SKM-1 treated with dmso at 0.1 percent for 144 hours (cell line): ENCODE data around the gene ZFPM1.
"Not testable (repeated sequence)": the region's sequence is repeated elsewhere in the genome, so short reads cannot be mapped to it uniquely, and the experiment has no call there.

Experiments used
- DNase-seq: peaks from one replicate; lab custom pipeline; 2025; ENCODE audit not compliant: unreplicated experiment; lab: John Stamatoyannopoulos, UW

Gene ZFPM1

DNA sequence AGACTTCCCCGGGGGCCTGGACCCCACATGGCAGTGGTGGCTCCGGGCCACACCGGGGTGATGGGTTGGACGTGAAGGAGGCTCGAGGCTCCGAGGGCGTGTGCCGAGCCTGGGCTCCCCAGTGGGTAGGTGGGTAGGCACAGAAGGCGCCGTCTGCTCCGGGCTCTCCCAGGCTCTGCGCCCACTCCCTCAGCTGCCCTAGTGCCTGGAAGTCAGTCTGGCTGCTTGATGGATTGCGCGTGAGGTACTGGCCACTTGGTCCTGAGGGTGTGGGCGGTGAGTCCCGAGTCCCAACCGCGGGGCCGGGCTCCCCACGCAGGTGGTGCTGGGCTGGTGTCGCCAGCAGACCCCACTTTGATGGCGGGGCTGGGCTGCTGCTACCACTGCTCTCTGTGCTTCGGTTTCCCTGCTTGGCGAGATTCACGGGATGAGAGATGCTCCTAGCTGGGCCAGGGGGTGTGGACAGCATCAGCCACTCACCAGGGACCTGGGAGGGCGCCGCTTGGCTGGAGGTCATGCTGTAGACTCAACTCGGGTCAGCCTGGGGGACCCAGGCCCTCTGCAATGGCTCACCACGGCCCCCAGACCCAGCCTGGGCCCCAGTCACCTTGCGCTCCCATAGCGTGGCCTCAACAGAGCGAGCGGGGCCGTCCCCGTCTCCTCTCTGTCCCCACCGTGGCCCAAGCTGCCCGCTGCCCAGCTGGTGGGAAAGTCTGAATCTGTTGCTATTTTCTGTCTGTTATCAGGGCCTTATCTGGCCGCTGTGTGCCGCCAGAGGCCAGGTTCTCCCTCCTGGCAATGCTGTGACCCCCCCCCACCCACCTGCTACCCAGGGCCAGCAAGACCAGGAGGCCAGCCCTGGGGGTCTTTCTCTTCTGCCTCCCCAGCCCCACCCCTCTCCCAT, 26.1 kb downstream of the ZFPM1 start:
- DNase-seq: no peak

DNA sequence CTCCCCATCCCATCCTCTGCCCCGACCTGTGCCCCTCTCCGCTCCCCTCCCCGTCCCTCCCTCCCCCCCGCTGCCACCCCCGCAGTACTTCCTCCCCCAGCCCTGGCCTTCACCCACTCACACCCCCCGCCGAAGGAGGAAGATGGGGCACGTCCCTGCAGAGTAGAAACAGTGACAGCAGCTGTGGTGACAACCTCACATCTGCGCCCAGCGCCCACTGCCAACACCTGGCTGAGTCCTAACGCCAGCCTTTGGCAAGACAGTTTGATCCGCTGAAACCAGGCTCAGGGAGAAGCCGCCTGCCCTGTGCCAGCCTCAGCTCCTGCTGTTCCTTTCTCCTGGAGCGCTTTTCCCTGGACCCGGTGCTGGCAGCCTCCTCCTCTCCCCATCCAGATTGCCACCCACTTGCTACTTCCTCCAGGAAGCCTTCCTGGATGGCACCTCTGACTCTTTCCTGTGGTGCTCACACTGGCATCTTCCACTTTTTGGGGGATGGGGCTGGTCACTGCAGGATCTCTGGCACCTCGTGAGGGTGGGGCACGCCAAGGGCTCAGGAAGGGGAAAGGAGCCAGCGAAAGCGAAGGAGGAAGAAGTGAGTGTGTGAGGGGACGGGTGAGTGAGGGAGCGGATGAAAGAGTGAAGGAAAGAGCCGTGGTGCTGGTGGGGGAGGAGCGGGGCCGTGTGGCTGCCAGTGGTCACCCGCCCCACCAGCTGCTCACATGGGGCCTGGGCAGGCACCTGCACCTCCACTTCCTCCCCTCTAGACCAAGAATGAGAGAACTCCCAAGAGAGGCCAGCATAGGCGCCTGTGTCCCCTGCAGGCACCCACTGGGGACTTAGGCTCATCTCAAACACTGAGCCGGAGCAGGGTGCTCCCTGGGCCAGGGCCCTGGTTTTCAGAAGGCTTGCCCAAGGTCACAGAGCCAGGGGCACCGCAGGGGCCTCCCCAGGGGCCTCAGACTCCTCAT, 27.0 kb downstream of the ZFPM1 start:
- no peak for DNase-seq

GRCh38 chr16:88480829-88481228, 27.7 kb downstream of the ZFPM1 start:
- no peak for DNase-seq

DNA sequence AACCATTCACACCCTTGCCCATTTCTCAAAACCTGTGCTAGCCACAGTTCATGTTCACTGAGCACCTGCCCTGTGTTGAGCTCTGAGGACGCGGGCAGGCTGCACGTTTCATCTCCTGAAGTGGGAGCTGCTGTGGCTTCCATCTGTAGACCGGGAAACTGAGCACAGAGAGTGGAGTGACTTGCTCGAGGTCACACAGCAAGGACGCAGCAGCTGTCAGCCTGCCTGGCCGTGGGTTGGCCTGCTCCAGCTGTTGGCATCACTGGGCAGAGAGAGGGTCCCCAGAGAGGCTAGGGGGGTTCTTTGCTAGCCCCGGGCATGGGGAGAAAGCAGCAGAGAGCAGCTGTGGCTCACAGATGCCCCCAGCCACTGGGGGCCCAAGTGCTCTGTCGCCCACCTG, 28.8 kb downstream of the ZFPM1 start:
- DNase-seq: no peak

DNA sequence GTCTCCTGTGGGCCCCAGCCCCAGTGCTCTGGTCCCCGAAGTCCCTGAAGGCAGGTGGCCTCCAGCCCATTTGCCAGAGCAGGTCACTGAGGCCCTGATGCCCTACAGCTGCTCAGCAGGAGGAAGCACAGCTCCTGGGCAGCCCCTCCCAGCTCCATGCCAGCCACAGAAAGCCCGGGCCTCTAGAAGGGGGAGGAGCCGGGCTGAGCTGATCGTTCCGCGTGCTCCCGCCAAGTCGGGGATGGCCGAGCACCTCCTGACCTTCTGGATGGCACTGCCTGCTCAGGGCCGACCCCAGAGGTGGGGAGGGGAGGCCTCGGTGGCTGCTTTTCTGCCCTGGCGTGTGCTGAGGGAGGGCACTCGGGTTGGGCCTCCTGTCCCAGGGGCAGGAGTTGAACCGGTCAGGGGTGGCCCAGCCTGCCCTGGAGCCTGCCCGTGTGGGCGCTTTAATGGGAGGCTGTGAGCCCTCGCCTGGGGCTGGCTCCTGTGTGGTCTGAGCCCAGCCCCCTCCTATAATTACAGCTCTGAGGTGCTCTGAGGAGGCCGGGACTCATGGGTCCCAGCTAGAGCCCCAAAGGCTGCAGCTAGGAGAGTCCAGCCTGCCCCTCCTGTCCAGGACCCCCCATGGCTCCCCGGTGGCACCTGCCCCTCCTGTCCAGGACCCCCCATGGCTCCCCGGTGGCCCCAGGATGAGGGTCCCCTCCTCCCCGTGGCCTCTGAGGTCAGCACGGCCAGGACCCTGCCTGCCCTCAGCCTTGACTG, 29.7 kb downstream of the ZFPM1 start:
- no peak for DNase-seq

DNA sequence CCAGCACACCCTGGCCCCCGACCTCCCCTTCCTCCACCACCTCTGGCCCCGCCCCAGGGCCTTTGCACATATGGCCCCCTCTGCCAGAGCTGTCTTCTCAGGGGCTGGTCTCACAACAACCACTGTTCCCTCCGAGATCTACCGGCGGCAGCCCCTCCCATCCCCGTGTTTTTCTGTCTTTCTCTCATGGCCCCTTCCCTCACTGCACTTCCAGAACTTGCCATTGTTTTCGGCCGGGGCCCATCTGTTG, 30.2 kb downstream of the ZFPM1 start:
- DNase-seq: no peak

DNA sequence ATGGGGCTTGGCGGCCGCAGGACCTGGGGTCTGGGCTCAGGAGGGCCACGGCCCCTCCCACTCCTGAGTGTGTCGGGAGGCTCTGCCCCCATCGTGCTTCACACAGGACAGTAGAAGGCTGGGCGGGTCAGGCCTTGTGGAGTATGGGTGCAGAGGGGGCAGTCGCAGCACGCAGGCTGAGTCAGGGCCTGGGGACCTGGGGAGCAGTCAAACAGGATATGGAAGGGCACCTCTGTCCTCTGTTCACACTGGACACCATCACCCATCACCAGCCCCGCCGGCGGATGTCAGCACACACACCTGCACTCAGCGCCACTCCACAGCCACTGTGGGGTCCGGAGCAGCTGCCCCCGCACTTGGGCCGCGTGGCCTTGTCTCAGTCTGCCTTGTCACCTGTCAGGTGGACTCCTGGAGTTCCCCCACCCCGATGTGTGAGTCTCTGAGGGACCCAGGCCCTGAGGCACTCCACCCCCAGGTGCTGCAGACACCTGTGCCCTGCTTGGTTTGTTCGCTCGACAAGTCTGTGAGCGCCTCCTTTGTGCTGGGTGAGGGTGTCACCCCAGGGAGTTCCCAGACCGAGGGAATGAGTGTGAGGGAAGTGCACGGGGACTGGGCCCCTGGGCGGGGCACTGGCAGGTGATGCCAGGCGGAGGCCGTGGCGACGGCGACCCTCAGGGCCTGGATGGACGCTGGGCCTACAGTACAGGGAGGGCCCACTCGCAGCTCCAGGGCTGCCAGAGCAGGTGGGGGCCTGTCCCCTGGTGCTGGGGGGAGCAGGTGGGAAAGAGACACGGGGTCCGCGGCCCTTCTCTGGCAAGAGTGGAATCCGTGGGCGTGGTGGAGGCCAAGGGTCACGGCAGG, 31.7 kb downstream of the ZFPM1 start:
- no peak for DNase-seq

GRCh38 chr16:88485366-88485741, 32.3 kb downstream of the ZFPM1 start:
- not testable (repeated sequence) for DNase-seq

GRCh38 chr16:88486398-88487123, 33.5 kb downstream of the ZFPM1 start:
- no peak for DNase-seq

DNA sequence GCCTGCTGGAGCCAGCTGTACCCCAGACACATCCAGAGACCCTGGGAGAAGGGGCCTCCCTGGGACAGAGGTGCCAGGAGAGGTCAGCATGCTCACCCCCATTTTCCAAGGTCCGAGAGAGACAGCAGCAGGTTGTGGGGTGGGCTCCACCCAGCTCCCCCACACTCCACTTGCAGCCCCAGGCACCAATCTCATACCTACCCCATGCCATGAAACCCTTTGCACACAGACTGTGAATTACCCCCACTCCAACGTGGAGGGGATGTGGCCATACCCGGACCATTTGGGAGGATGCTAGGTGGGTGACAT, 34.0 kb downstream of the ZFPM1 start:
- DNase-seq: no peak

DNA sequence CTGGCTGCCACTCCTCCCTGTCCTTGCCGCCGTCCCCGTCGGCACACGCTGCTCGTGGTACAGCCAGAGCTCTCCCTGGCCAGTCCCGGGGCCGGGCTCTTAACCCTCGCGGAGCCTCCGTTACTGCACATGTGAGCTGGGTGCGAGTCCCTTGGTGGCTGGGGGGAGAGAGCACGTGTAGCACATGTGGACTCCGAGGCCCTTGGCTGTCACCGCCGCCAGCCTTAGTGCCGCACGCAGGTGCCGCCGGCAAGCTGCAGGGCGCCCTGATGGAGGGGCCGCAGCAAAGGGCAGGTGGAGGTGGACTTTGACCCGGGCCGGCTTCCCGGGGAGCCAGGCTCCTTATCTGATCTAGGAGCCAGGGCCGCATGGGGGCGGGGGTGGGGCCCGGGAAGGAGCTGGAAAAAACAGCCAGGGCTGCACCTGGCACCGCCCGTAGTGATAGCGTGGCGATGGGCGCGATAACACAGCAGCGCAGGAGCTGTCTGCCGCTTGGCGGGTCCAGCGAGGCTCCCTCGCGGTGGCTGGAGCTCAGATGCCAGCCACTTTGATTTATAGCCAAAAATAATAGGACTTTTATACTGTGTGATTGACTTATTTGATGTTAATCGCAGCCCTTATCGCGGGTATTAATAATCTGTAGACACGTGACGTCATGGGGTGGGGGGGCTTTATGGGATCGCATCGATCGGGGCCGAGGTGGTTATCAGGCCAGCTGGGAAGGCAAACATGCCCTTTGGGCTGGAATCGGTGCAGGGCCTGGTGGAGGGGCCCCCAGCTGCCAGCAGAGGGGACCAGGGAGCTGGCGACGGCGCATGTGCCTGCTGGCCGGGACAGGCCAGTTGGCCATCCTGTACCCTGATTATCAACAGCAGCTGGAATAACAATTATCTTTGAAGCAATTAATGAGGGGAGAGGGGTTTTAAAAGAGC, 35.1 kb downstream of the ZFPM1 start:
- no peak for DNase-seq

GRCh38 chr16:88489163-88489741, 36.2 kb downstream of the ZFPM1 start:
- DNase-seq: no peak

- no peak for DNase-seq
Measured at GRCh38 chr16:88491001-88491559, 38.0 kb downstream of the ZFPM1 start.

- DNase-seq: no peak
Measured at GRCh38 chr16:88491560-88492310, 38.7 kb downstream of the ZFPM1 start.

- no peak for DNase-seq
Measured at GRCh38 chr16:88493879-88494278, 40.8 kb downstream of the ZFPM1 start.

DNA sequence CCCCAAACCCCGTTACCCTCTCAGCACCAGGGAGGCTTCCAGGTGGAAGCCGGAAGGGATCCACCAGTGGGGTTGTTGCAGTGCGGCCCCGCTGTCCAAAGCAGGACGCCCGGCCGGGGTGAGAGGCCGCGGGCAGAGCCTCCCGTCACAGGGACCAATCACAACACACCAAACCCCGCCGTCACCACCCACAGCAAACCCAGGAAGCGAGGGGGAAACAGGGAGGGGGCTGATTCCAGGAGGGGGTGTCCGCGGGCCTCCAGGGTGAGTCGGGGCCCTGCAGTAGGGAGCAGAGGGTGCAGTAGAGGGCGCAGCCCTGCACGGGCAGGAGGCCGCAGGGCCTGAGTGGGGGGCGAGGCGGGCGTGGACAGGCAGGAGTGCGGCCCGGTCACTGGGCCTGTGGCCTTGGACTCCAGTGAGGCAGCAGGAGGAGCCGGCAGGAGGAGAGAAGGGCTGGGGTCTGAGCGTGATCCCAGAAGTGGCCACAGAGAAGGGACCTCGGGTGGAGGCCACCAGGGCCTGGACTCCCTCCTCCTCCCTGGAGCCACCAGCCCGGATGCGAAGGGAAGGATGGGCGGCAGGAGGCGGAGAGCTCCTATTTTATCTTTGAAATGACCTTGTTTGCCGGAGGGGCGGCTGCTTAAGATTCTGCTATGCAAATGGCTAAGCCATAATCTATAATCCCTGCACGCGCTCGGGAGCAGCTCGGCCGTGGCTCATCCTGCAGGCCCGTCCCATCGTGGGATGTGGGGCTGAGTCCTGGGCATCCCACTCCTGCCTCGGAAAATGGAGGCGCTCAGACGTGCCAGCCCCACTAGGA, 41.5 kb downstream of the ZFPM1 start:
- DNase-seq: no peak
